Activated T-cell treated with anti-CD3 and anti-CD28 coated beads for 4 hours (primary cell): Measurements from ENCODE around the gene MRPL36.
"Not testable (repeated sequence)": the region's sequence is repeated elsewhere in the genome, so short reads cannot be mapped to it uniquely, and the experiment has no call there.

Source experiments
- DNase-seq: peaks from one replicate; pipeline ENCODE4 v3.0.0-alpha.2; 2020

MRPL36 gene

GRCh38 chr5:1795506-1795905 lies 4.1 kb downstream of the MRPL36 start:
- DNase-seq = no peak

DNA sequence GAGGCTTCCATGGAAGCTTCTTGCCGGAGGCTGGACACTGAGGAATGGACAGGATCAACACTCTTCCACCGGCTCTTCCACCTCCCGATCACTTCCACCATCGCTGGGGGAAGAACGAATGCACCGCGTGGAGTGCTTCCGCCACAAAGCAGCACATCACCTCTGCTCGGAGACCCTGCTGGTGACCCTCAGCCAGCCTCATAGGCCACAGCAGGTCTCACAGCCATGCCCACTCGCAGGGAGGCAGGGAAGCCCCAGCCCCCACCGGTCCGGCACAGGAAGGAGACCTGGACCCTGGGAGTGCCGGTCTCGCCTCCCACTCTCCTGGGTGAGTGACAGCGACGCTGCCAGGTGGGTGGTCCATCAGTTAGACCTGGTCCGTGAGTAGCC lies 4.7 kb downstream of the MRPL36 start:
- DNase-seq = no peak

GRCh38 chr5:1793966-1794900 lies 5.4 kb downstream of the MRPL36 start:
- DNase-seq = no peak

DNA sequence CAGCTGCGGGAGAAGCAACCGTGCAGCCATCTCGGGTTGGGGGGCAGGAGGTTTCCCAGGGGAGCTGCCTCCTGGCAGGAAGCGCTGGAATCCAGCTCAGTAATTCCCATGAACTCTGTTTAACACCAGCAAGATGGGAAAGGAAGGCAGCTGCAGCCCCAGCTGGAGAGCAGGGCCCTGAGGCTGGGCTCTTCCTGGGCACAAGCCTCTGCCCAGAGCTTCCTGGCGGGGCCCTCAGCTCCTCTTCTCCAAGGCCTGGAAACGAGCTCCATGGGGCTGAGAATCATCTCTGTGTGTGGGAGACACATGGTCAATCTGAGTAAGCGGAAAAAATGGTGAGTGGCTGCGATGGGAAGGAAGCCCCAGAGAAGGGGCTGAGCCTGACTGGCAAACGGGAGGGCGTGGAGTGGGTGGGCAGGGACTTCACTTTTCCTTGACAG lies 6.3 kb downstream of the MRPL36 start:
- DNase-seq = no peak

DNA sequence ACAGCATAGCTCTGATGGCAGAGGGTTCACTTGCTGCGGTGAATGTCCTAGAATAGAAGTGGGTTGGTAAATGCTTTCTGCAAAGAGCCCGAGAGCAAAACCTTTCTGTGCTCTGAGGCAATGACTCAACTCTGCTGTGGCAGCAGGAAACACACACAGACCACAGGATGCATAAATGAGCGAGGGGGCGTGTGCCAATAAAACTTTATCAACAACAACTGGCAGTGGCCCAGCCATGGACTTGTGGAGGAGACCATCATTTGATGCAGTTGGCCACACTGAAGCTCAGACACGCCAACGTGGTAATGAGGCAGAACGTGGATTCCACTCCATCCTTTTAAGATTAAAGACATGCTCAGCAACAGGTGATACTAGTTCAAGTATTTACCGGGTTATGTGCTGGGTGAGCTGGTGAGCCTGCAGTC lies 6.8 kb downstream of the MRPL36 start:
- peak; percentile 57 for DNase-seq

GRCh38 chr5:1791176-1791575 lies 8.5 kb downstream of the MRPL36 start:
- no peak for DNase-seq

- DNase-seq = no peak
Observed at GRCh38 chr5:1789834-1790471, 9.7 kb downstream of the MRPL36 start.

GRCh38 chr5:1789438-1789833 lies 10.2 kb downstream of the MRPL36 start:
- DNase-seq = not testable (repeated sequence)

DNA sequence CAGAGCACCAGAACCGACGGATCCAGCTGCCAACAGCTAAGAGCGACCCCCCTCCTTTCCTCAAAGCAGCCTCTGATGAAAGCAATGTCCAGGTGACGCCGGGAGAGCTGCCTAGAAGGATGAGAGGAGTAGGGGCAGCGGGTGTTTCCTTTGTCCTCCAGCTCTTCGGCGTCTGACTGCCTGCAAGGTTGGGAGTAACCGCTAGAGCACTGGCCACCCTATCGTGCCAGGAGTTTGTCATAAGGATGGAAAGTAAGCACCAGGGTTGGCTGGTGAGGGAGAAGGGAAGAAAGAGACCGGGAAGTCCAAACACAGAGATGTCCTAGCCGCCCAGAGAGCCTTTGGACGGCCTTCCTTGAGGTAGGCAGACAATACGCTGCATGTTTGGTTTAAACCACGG lies 10.8 kb downstream of the MRPL36 start:
- no peak for DNase-seq

DNA sequence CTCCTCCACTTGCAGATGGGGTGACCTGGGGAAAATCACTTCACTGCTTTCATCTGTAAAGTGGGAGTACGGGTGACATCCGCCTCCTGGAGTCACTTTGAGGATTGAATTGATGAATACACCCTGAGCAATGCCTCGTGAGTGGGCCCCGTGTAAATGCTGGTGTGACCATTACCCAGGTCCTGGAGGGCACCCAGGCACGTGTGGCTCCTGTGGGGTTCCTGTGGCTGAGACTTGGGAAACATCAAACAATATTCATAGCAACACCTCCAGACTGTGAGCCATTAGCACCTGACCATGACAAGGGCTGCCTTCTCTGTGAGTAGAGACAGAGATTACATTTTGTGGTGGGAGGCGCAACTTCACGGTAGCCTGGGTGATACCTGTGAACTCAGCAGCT lies 11.4 kb downstream of the MRPL36 start:
- no peak for DNase-seq

GRCh38 chr5:1787472-1788047 lies 12.1 kb downstream of the MRPL36 start:
- DNase-seq = no peak

DNA sequence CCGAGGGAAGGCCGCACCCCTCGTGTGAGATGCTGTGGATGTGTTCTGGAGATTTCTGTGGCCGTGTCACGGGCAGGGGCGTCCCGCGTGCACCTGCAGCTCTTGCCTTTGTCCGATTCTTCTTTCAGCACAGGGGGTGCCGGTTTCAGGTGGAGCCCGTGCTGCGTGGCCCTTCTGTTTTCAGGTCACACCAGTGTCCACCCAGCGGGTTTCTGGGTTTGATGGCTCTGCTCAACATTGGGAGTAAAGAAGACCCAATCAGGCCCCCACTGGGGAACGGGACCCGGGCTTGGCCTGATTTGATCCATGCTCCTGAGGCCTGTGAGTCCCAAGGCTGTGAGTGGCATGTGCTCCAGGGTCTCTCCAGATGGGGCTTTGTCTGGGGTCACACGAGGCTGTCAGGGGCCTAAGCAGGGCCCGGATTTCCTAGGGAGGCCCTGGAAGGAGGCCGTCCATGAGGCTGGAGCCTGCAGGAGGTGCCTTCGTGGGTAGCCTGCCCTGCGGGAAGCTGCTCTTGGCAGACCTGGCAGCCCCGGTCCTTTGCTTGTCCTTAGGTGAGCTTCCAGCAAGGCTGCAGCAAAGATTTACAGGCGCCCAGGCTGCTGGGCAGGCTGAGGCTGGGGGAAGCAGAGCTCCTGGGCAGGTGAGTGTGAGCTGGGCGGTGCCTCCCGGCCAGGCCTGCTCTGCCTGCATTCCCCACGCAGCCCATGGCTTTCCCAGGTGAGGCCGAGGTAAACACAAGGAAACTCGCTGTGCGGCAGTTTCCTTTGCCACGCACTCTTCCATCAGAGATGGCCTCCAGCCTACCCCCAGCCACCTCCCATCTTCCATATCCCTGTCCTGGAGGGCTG lies 12.8 kb downstream of the MRPL36 start:
- DNase-seq = no peak

DNA sequence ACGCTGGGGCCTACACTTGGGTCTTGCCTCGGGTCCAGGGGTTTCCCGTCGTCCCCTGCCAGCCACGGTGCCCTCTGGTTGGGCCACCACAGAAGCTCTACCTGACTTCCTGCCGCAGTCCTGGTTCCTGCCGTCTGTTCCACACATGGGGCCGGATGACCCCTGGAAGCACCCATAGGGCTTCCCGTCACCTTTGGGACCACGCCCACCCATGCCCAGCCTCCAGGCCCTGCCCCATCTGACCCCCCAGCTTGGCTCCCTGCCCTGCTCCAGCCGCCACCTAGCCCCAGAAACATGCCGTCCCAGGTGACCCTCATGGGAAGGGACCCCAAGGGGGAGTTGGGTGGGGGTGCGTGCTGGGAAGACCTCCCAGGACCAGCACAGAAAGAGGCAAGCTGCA lies 13.7 kb downstream of the MRPL36 start:
- DNase-seq = no peak

GRCh38 chr5:1785062-1785461 lies 14.6 kb downstream of the MRPL36 start:
- DNase-seq = no peak

GRCh38 chr5:1784197-1785050 lies 15.2 kb downstream of the MRPL36 start:
- DNase-seq = no peak

DNA sequence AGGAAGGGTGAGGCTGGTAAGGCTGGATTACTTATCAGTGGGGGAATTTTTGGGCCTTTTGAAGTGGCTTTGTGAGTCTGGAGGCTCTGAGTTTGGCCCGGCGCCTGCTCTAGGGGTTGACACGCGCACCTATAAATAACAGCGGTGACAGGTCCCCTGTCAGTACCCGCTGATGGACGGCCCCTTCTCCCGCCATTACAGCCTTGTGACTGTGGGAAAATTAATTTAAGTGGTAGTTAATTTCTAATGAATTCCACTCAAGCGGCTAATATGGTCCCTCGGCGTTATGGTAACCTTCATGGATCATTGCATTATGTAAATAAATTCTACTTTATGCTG lies 16.5 kb downstream of the MRPL36 start:
- DNase-seq = no peak

DNA sequence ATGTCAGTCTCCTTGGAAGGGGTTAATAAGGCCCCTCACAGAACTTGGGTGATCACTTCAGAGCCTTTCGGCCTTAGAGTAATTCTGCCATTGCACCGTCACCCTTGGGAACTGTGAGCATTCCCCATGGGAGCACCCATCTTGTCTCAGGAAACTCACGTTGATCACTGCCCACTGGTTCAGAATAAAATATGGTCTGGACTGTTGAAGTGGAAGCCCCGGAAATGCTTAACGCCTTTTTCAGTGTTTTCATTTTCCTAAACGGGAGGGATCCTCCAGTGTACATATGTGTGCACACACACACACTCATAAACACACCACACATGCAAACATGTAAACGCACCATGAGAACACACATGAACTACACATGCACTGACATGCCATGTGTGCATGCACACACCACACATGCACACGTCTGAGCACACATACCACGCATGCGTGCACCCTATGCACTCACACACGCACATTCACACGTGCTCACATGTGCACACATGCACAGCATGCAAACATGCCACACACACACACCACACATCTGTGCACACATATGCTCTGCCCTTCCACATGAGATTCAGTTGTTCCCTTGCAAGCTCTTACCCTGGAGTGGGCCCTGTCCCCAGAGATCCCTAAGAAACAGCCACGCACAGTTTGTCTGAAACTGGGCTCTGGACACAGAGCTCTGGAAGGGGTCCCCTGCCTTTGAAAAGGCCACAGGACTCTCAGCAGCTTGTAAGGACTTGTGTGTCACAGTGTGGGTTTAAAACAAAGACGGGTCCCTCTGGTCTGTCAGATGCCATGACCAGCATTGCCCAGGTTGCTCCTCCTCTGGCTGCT lies 17.0 kb downstream of the MRPL36 start:
- DNase-seq = no peak

DNA sequence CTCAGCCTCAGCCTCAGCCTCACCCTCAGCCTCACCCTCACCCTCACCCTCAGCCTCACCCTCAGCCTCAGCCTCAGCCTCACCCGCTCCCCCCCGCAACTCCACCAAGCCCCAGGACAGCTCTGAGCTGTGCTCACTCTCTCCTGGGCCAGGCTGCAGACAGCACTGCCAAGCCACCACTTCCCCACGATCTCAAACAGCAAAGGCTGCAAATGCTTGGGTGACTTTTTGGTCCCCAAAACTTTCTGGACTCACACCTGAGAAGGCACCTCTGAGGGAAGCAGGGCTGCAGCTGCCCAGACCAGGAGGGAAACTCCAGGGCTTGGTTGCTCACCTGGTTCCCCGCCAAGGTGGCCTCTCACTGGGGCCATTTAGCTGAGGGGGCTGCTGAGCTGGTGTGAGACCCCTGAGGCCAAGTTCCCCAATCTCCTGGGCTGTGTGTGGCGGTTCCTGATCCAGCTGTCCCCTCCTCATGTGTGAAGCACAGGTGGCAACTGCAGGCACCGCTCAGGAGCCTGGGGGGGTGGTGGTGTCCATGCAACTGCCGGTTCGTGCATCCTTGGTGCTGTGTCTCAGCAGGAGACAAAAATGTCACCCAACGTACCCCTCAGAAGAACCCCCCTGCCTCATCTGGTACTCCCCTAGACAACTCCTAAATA lies 17.8 kb downstream of the MRPL36 start:
- no peak for DNase-seq

- no peak for DNase-seq
Observed at GRCh38 chr5:1781107-1781506, 18.5 kb downstream of the MRPL36 start.

DNA sequence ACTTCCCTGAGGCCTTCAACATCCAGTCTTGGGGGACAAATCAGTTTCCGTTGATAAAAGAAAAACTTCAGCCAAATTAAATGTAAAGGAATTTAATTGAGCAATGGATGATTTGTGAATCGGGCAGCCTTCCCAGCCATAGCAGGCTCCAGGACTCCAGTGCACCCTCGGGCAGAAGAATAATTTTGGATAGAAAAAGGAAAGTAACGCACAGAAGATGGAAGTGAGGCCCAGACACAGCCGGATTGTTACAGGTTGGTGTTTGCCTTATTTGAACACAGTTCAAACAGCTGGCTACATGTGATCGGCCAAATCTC lies 19.1 kb downstream of the MRPL36 start:
- no peak for DNase-seq
